Measurements from ENCODE around the gene ADGRA1. TPM values are rescaled to one million over a fixed set of nuclear protein-coding genes. Genes with fewer than 3 reads are reported as not detected.

Gene ADGRA1
- total and polyA plus RNA-seq, 2 experiments from 2014 or later: 0.23 to 0.52 TPM

GRCh38 chr10:133128126-133129070 is 40.7 kb downstream of the ADGRA1 start:
- Histone ChIP-seq H4K20me1 (replicated peaks; ENCODE audit: insufficient read depth) (no peaks in the 10 kb centered on the region), H3K4me2 (no peak overlapping the region), H2AFZ (no peak overlapping the region), H3K4me1 (ENCODE audit: insufficient read depth) (no peaks in the 10 kb centered on the region), H3K79me2 (replicated peaks; ENCODE audit: insufficient read depth) (no peaks in the 10 kb centered on the region), H3K27me3 (ENCODE audit: insufficient read depth) (no peaks in the 10 kb centered on the region), H3K9me2 (ENCODE audit: insufficient read depth) (no peaks in the 10 kb centered on the region), H3K4me3 (no peak overlapping the region), H3K27ac (ENCODE audit: low read depth) (no peak overlapping the region), H3F3A (replicated peaks; ENCODE audit: low read depth) (no peaks in the 10 kb centered on the region), H3K36me3 (ENCODE audit: insufficient read depth) (no peaks in the 10 kb centered on the region)
- H3K9me3 Mint-ChIP-seq: no peaks in the 10 kb centered on the region; the same call in 1 of the 3 replicates
- no peaks in the 10 kb centered on the region for H3K36me3 Mint-ChIP-seq (ENCODE audit: low read depth)
- no peak; the same call in 2 of the 3 replicates for ATAC-seq
- DNase-seq (ENCODE audit: low spot score): no peak
- H3K4me3 Mint-ChIP-seq: no peak overlapping the region
- peak in 1 of 2 experiments; percentile 16; a peak in 1 of 4 replicates for TF ChIP-seq CTCF (conservative IDR thresholded peaks at IDR 0.05; ENCODE audit: low read depth in 2 of 2)
- no peak for TF ChIP-seq STAT1 (IDR thresholded peaks at IDR 0.05; ENCODE audit: unreplicated experiment)
- H3K4me1 Mint-ChIP-seq: peaks cover 2% of the 10 kb centered on the region; the same call in 1 of the 3 replicates
- H3K27me3 Mint-ChIP-seq (ENCODE audit: insufficient read depth, low read depth, poor library complexity): peaks cover 11% of the 10 kb centered on the region
- H3K27ac Mint-ChIP-seq: no peak overlapping the region

GRCh38 chr10:133129071-133129858 is 41.5 kb downstream of the ADGRA1 start:
- DNase-seq (ENCODE audit: low spot score) (no peak), ATAC-seq (peak; percentile 6; the same call in 1 of the 3 replicates)
- Histone ChIP-seq H3K79me2 (replicated peaks; ENCODE audit: insufficient read depth) (no peaks in the 10 kb centered on the region), H3K9me2 (ENCODE audit: insufficient read depth) (no peaks in the 10 kb centered on the region), H3K27me3 (ENCODE audit: insufficient read depth) (no peaks in the 10 kb centered on the region), H4K20me1 (replicated peaks; ENCODE audit: insufficient read depth) (no peaks in the 10 kb centered on the region), H3K4me2 (no peak overlapping the region), H3K27ac (ENCODE audit: low read depth) (no peak overlapping the region), H3K4me3 (no peak overlapping the region), H3F3A (replicated peaks; ENCODE audit: low read depth) (no peaks in the 10 kb centered on the region), H3K4me1 (ENCODE audit: insufficient read depth) (no peaks in the 10 kb centered on the region), H3K36me3 (ENCODE audit: insufficient read depth) (no peaks in the 10 kb centered on the region), H2AFZ (no peak overlapping the region)
- Mint-ChIP-seq H3K4me1 (peaks cover 2% of the 10 kb centered on the region; the same call in 1 of the 3 replicates), H3K9me3 (no peaks in the 10 kb centered on the region; the same call in 1 of the 3 replicates), H3K27me3 (ENCODE audit: insufficient read depth, low read depth, poor library complexity) (peaks cover 11% of the 10 kb centered on the region), H3K27ac (no peak overlapping the region), H3K36me3 (ENCODE audit: low read depth) (no peaks in the 10 kb centered on the region), H3K4me3 (no peak overlapping the region)
- no peak for TF ChIP-seq STAT1 (IDR thresholded peaks at IDR 0.05; ENCODE audit: unreplicated experiment)
- TF ChIP-seq ZNF331 (CRISPR knock-in tag; IDR thresholded peaks at IDR 0.05; ENCODE audit: low read depth): no peak
- TF ChIP-seq EZH2phosphoT487 (IDR thresholded peaks at IDR 0.05; ENCODE audit: unreplicated experiment): no peak
- TF ChIP-seq NANOG (IDR thresholded peaks at IDR 0.05; ENCODE audit: borderline replicate concordance): no peak
- no peak for TF ChIP-seq POLR2AphosphoS5 (IDR thresholded peaks at IDR 0.05; ENCODE audit: low read depth)
- TF ChIP-seq EZH2 (IDR thresholded peaks at IDR 0.05; ENCODE audit: low read depth, unreplicated experiment): no peak
- no peak for TF ChIP-seq ZNF114 (CRISPR knock-in tag; IDR thresholded peaks at IDR 0.05)
- no peak for TF ChIP-seq JUNB (IDR thresholded peaks at IDR 0.05; ENCODE audit: unreplicated experiment)
- no peak for TF ChIP-seq REST (IDR thresholded peaks at IDR 0.05; ENCODE audit: unreplicated experiment)
- TF ChIP-seq CTCF (conservative IDR thresholded peaks at IDR 0.05; ENCODE audit: low read depth in 2 of 2): no peak
- no peak for TF ChIP-seq ETS1 (IDR thresholded peaks at IDR 0.05)
- TF ChIP-seq CREB1 (CRISPR knock-in tag; IDR thresholded peaks at IDR 0.05; ENCODE audit: low read depth): no peak
